ENCODE data around the gene KIF2A.

KIF2A gene

GRCh38 chr5:62328772-62329491, 22.9 kb downstream of the KIF2A start:
- no peak for DNase-seq (ENCODE audit: low read depth)

- no peak for DNase-seq (ENCODE audit: low read depth)
Observed at GRCh38 chr5:62330302-62330701, 24.3 kb downstream of the KIF2A start.

- DNase-seq (ENCODE audit: low read depth): no peak
Observed at GRCh38 chr5:62331921-62332320, 25.9 kb downstream of the KIF2A start.

- no peak for DNase-seq (ENCODE audit: low read depth)
Observed at GRCh38 chr5:62333250-62333794, 27.3 kb downstream of the KIF2A start.

- no peak for DNase-seq (ENCODE audit: low read depth)
Observed at GRCh38 chr5:62334082-62334481, 28.1 kb downstream of the KIF2A start.

- DNase-seq (ENCODE audit: low read depth): no peak
Observed at GRCh38 chr5:62340392-62340791, 34.4 kb downstream of the KIF2A start.

- no peak for DNase-seq (ENCODE audit: low read depth)
Observed at GRCh38 chr5:62340979-62341378, 35.0 kb downstream of the KIF2A start.

GRCh38 chr5:62341783-62342475, 35.9 kb downstream of the KIF2A start:
- DNase-seq (ENCODE audit: low read depth): no peak

- DNase-seq (ENCODE audit: low read depth): no peak
Observed at GRCh38 chr5:62342476-62342837, 36.5 kb downstream of the KIF2A start.

GRCh38 chr5:62343428-62343827, 37.4 kb downstream of the KIF2A start:
- no peak for DNase-seq (ENCODE audit: low read depth)

GRCh38 chr5:62346748-62347147, 40.7 kb downstream of the KIF2A start:
- no peak for DNase-seq (ENCODE audit: low read depth)

GRCh38 chr5:62347928-62348327, 41.9 kb downstream of the KIF2A start:
- no peak for DNase-seq (ENCODE audit: low read depth)

- no peak for DNase-seq (ENCODE audit: low read depth)
Observed at GRCh38 chr5:62348723-62349481, 42.9 kb downstream of the KIF2A start.

GRCh38 chr5:62354028-62354874, 48.2 kb downstream of the KIF2A start:
- no peak for DNase-seq (ENCODE audit: low read depth)

- DNase-seq (ENCODE audit: low read depth): no peak
Observed at GRCh38 chr5:62362701-62363100, 56.7 kb downstream of the KIF2A start.

- DNase-seq (ENCODE audit: low read depth): no peak
Observed at GRCh38 chr5:62369039-62369438, 63.0 kb downstream of the KIF2A start.

GRCh38 chr5:62371409-62371808, 65.4 kb downstream of the KIF2A start:
- no peak for DNase-seq (ENCODE audit: low read depth)

GRCh38 chr5:62372600-62372999, 66.6 kb downstream of the KIF2A start:
- no peak for DNase-seq (ENCODE audit: low read depth)

GRCh38 chr5:62373382-62373781, 67.4 kb downstream of the KIF2A start:
- no peak for DNase-seq (ENCODE audit: low read depth)

GRCh38 chr5:62374090-62374489, 68.1 kb downstream of the KIF2A start:
- DNase-seq (ENCODE audit: low read depth): no peak

- DNase-seq (ENCODE audit: low read depth): no peak
Observed at GRCh38 chr5:62375627-62376026, 69.6 kb downstream of the KIF2A start.

GRCh38 chr5:62376064-62376463, 70.1 kb downstream of the KIF2A start:
- no peak for DNase-seq (ENCODE audit: low read depth)

All from stimulated activated CD8-positive, alpha-beta memory T cell treated with anti-CD3 and anti-CD28 coated beads, Interleukin-15, amount 100 ng/mL, for 24 hours (primary cell).